GM12865 (cell line): Measurements from ENCODE around the gene RAET1E.

ENCODE experiments used
- DNase-seq: peaks from one replicate; pipeline ENCODE4 v3.0.0; 2010; ENCODE audit warnings: low read depth
- H3K4me3 ChIP-seq: 2 replicates; pipeline ENCODE4 v1.5.1; 2011; ENCODE audit warnings: mild to moderate bottlenecking, low read depth, low read length, control low read depth
- CTCF ChIP-seq: IDR thresholded peaks from 2 replicates; pipeline ENCODE4 v1.5.1; 2011; ENCODE audit warnings: low read length, control low read depth, low read depth, inconsistent platforms; ENCODE audit not compliant: insufficient read depth; ENCODE audit errors: missing control alignments

RAET1E gene

DNA sequence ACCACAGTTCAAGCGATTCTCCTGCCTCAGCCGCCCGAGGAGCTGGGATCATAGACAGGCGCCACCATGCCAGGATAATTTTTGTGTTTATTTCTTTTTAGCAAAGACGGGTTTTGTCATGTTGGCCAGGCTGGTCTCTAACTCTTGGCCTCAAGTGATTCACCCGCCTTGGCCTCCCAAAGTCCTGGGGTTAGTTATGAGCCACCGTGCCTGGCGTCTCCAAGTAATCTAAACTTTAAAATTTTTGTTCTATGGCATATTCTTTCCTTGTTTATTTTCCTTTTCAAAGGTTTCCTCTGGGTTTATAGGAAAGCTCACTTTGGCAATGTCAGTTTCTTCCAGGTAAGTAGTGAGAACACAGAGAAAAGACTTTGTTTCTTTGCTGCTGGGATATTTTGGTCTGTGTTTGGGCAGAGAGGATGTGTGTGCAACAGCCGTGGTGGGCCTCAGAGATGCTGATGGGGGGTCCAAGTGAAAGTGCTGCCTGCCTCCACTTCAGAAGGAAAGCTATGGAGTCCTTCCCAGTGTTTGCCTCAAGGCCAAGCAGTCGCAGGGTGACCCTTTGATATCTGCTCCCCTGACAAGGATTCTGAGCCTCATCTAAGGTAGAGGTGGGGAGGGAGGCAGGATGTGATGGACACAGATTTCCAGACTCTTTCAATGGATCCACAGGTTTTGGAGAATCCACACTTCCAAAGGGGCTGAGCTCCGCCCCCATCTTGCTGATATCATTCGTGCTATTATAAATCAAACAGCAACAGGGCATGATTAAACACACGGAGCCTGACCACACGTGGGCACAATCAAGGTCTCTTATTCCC is 36.1 kb downstream of the RAET1E start:
- DNase-seq: no peak
- H3K4me3 ChIP-seq: no peak overlapping the region
- TF ChIP-seq CTCF: no peak

GRCh38 chr6:149860834-149861602 is 36.9 kb downstream of the RAET1E start:
- TF ChIP-seq CTCF: no peak
- DNase-seq: no peak
- no peak overlapping the region for H3K4me3 ChIP-seq

DNA sequence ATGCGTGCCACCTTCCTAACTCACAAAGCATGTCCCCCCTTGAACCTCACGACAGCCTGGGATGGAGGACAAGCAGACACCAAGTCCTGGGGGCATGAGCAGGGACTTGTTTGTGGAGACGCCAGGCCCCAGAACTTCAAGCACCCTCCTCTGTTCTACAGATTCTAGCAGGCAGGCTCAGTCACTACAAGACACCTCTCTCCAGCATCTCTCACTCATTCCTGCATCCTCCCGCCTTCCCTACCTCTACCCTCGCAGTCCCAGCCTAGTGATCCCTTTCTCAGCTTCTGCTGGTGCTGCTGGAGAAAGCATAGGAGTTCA is 37.4 kb downstream of the RAET1E start:
- no peak for DNase-seq
- no peak overlapping the region for H3K4me3 ChIP-seq
- TF ChIP-seq CTCF: no peak

DNA sequence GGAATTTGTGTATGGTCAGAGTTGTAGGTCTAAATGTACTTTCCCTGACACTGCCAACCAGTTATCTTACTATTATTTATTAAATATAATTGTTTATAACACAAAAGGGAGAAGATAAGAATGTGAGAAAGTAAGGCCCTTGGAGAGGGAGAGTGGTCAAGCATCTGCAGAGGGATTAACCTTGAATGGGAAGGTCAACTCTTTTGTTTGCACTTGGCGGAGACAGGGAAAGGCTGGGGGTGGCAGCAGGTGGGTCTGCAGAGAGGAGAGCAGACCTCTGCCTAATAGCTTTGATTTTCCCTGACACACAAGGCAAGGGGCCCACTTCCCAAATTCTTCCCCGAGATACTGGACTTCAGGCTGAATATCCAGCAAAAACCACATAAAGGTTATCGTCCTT is 38.0 kb downstream of the RAET1E start:
- no peak for TF ChIP-seq CTCF
- H3K4me3 ChIP-seq: no peak overlapping the region
- DNase-seq: no peak

DNA sequence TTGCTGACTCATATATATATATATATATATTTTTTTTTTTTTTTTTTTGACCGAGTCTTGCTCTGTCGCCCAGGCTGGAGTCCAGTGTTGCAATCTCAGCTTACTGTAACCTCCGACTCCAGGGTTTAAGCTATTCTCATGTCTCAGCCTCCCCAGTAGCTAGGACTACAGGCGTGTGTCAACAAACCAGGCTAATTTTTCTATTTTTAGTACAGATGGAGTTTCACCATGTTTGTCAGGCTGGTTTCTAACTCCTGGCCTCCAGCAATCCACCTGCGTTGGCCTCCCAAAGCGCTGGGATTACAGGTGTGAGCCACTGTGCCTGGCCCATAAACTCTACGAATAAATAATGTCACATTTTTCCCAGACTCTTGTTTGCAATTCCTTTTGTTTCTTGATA is 38.5 kb downstream of the RAET1E start:
- no peak overlapping the region for H3K4me3 ChIP-seq
- DNase-seq: no peak
- no peak for TF ChIP-seq CTCF

GRCh38 chr6:149857541-149857940 is 40.4 kb downstream of the RAET1E start:
- no peak for TF ChIP-seq CTCF
- no peak overlapping the region for H3K4me3 ChIP-seq
- no peak for DNase-seq
